ENCODE results near the gene VWA5A. TPM values are rescaled to one million over a fixed set of nuclear protein-coding genes. Genes with fewer than 3 reads are reported as not detected.

The VWA5A gene
- polyA plus RNA-seq, 1 of the 3 experiments (the other 2 are of a cell fraction) = 7.6 TPM

GRCh38 chr11:124090996-124091395 lies 24.3 kb upstream of the VWA5A start:
- no peak overlapping the region for H2AFZ ChIP-seq (ENCODE audit: low read depth)
- no peak overlapping the region for H3K4me2 ChIP-seq
- TF ChIP-seq RXRA (IDR thresholded peaks at IDR 0.05; ENCODE audit: borderline replicate concordance, low read depth) = no peak
- TF ChIP-seq EZH2phosphoT487 (IDR thresholded peaks at IDR 0.05; ENCODE audit: borderline replicate concordance, low read depth) = no peak
- no peak for TF ChIP-seq SMC3 (IDR thresholded peaks at IDR 0.05; ENCODE audit: low read depth, low read length)
- no peak for TF ChIP-seq JUND (IDR thresholded peaks at IDR 0.05)
- no peak for TF ChIP-seq CHD2 (IDR thresholded peaks at IDR 0.05; ENCODE audit: low read length, partially characterized antibody)
- TF ChIP-seq EP300 (IDR thresholded peaks at IDR 0.05; ENCODE audit: borderline replicate concordance in 1 of 2, low read depth in 1 of 2, low read length in 1 of 2) = no peak
- no peak for TF ChIP-seq ZBTB33 (IDR thresholded peaks at IDR 0.05; ENCODE audit: borderline replicate concordance, low read depth)
- TF ChIP-seq NRF1 (IDR thresholded peaks at IDR 0.05; ENCODE audit: low read depth, low read length) = no peak
- TF ChIP-seq USF2 (IDR thresholded peaks at IDR 0.05; ENCODE audit: borderline replicate concordance, low read depth, low read length) = no peak
- TF ChIP-seq ELF1 (IDR thresholded peaks at IDR 0.05) = no peak
- no peak for TF ChIP-seq FOXJ3 (CRISPR knock-in tag; IDR thresholded peaks at IDR 0.05)
- no peak for TF ChIP-seq RCOR1 (IDR thresholded peaks at IDR 0.05; ENCODE audit: low read length)
- TF ChIP-seq, protein P1, sequence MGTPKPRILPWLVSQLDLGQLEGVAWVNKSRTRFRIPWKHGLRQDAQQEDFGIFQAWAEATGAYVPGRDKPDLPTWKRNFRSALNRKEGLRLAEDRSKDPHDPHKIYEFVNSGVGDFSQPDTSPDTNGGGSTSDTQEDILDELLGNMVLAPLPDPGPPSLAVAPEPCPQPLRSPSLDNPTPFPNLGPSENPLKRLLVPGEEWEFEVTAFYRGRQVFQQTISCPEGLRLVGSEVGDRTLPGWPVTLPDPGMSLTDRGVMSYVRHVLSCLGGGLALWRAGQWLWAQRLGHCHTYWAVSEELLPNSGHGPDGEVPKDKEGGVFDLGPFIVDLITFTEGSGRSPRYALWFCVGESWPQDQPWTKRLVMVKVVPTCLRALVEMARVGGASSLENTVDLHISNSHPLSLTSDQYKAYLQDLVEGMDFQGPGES (IDR thresholded peaks at IDR 0.05; ENCODE audit: low read depth, low read length) = no peak
- H3K4me3 ChIP-seq (ENCODE audit: low read depth in 2 of 2, low read length in 1 of 2) = no peak overlapping the region
- H3K36me3 ChIP-seq (replicated peaks in 1 of 2; ENCODE audit: control insufficient read depth in 1 of 2, insufficient read depth in 2 of 2, low read length in 1 of 2) = no peaks in the 10 kb centered on the region
- CTCF ChIA-PET = interaction anchor here (1.2 kb wide), 1 partner anchor 9 kb away, joined by 3 read pairs; no protein-coding TSS in a partner anchor
- no peak for DNase-seq
- POLR2A ChIA-PET = no interaction called here
- H3K27me3 ChIP-seq (ENCODE audit: insufficient read depth) = no peaks in the 10 kb centered on the region; the same call in 1 of the 2 replicates
- no peaks in the 10 kb centered on the region for H3K9me3 ChIP-seq
- H3K9ac ChIP-seq = no peak overlapping the region
- no peaks in the 10 kb centered on the region for H3K79me2 ChIP-seq (ENCODE audit: insufficient read depth)
- H4K20me1 ChIP-seq (ENCODE audit: insufficient read depth) = no peaks in the 10 kb centered on the region
- no peaks in the 10 kb centered on the region for H3F3A ChIP-seq (replicated peaks; ENCODE audit: insufficient read depth)
- no peak overlapping the region for H3K27ac ChIP-seq (ENCODE audit: low read depth in 2 of 2, low read length in 1 of 2)
- no peaks in the 10 kb centered on the region for H3K4me1 ChIP-seq (ENCODE audit: control insufficient read depth in 1 of 2, insufficient read depth in 2 of 2, low read depth in 1 of 2, low read length in 1 of 2)
- H3K9me2 ChIP-seq = no peaks in the 10 kb centered on the region

- H3F3A ChIP-seq (replicated peaks; ENCODE audit: insufficient read depth) = no peaks in the 10 kb centered on the region
- no peaks in the 10 kb centered on the region for H3K9me3 ChIP-seq
- 24% methylated on average over 2 of the region's 2 CpGs for WGBS (ENCODE audit: low lambda C conversion rate)
- no peaks in the 10 kb centered on the region for H3K4me1 ChIP-seq (ENCODE audit: control insufficient read depth in 1 of 2, insufficient read depth in 2 of 2, low read depth in 1 of 2, low read length in 1 of 2)
- H3K79me2 ChIP-seq (ENCODE audit: insufficient read depth) = no peaks in the 10 kb centered on the region
- no peaks in the 10 kb centered on the region for H3K36me3 ChIP-seq (replicated peaks in 1 of 2; ENCODE audit: control insufficient read depth in 1 of 2, insufficient read depth in 2 of 2, low read length in 1 of 2)
- H3K27me3 ChIP-seq (ENCODE audit: insufficient read depth) = no peaks in the 10 kb centered on the region; the same call in 1 of the 2 replicates
- DNase-seq = no peak
- H3K4me2 ChIP-seq = no peak overlapping the region
- H3K27ac ChIP-seq (ENCODE audit: low read depth in 2 of 2, low read length in 1 of 2) = no peak overlapping the region
- H3K9ac ChIP-seq = no peak overlapping the region
- no peaks in the 10 kb centered on the region for H3K9me2 ChIP-seq
- POLR2A ChIA-PET = no interaction called here
- no peak overlapping the region for H3K4me3 ChIP-seq (ENCODE audit: low read depth in 2 of 2, low read length in 1 of 2)
- H4K20me1 ChIP-seq (ENCODE audit: insufficient read depth) = no peaks in the 10 kb centered on the region
- CTCF ChIA-PET = interaction anchor here (1.4 kb wide), 1 partner anchor 22 kb away, joined by 4 read pairs; no protein-coding TSS in a partner anchor
- no peak overlapping the region for H2AFZ ChIP-seq (ENCODE audit: low read depth)
- TF ChIP-seq RCOR1 (IDR thresholded peaks at IDR 0.05; ENCODE audit: low read length) (no peak), TCF12 (IDR thresholded peaks at IDR 0.05) (no peak), TAF1 (IDR thresholded peaks at IDR 0.05; ENCODE audit: borderline replicate concordance, low read depth, low read length) (no peak), RAD21 (IDR thresholded peaks at IDR 0.05; ENCODE audit: low read length) (no peak), FOXM1 (IDR thresholded peaks at IDR 0.05; ENCODE audit: low read depth) (no peak), TEAD4 (IDR thresholded peaks at IDR 0.05; ENCODE audit: borderline replicate concordance, insufficient read depth) (no peak), CHD2 (IDR thresholded peaks at IDR 0.05; ENCODE audit: low read length, partially characterized antibody) (no peak), FOXJ3 (CRISPR knock-in tag; IDR thresholded peaks at IDR 0.05) (no peak), MEF2A (IDR thresholded peaks at IDR 0.05; ENCODE audit: borderline replicate concordance, low read depth) (no peak), MXI1 (IDR thresholded peaks at IDR 0.05; ENCODE audit: low read depth, low read length) (no peak), GATA2 (CRISPR knock-in tag; IDR thresholded peaks at IDR 0.05) (no peak), NFIC (IDR thresholded peaks at IDR 0.05; ENCODE audit: borderline replicate concordance) (no peak), EP300 (IDR thresholded peaks at IDR 0.05; ENCODE audit: borderline replicate concordance in 1 of 2, low read depth in 1 of 2, low read length in 1 of 2) (no peak)
- TF ChIP-seq, protein P1 (IDR thresholded peaks at IDR 0.05; ENCODE audit: low read depth, low read length) = no peak
Measured at GRCh38 chr11:124093330-124093729, 21.9 kb upstream of the VWA5A start.

Data from SK-N-SH (cell line).